OCI-M1 (cell line): ENCODE measurements around the gene PLA2G4B.

ENCODE experiments used
- DNase-seq: peaks from one replicate; lab custom pipeline; 2025; lab: John Stamatoyannopoulos, UW

The PLA2G4B gene

GRCh38 chr15:41806291-41807181 lies 32.1 kb upstream of the PLA2G4B start:
- DNase-seq = peak; percentile 14

- no peak for DNase-seq
These were observed 29.5 kb upstream of the PLA2G4B start for GRCh38 chr15:41809121-41809520.

- DNase-seq = no peak
These were observed 29.0 kb upstream of the PLA2G4B start for GRCh38 chr15:41809526-41810220.

GRCh38 chr15:41810651-41811431 lies 27.8 kb upstream of the PLA2G4B start:
- no peak for DNase-seq

GRCh38 chr15:41811432-41812195 lies 27.0 kb upstream of the PLA2G4B start:
- DNase-seq = peak; percentile 89

- no peak for DNase-seq
These were observed 25.7 kb upstream of the PLA2G4B start for GRCh38 chr15:41812820-41813375.

GRCh38 chr15:41813426-41813825 lies 25.2 kb upstream of the PLA2G4B start:
- DNase-seq = no peak

- DNase-seq = no peak
These were observed 24.1 kb upstream of the PLA2G4B start for GRCh38 chr15:41814534-41814933.

GRCh38 chr15:41816788-41817187 lies 21.9 kb upstream of the PLA2G4B start:
- DNase-seq = no peak

- no peak for DNase-seq
These were observed 21.3 kb upstream of the PLA2G4B start for GRCh38 chr15:41817327-41817726.

GRCh38 chr15:41817781-41818180 lies 20.9 kb upstream of the PLA2G4B start:
- no peak for DNase-seq

- DNase-seq = no peak
These were observed 19.1 kb upstream of the PLA2G4B start for GRCh38 chr15:41819455-41820050.

- no peak for DNase-seq
These were observed 17.7 kb upstream of the PLA2G4B start for GRCh38 chr15:41820791-41821423.

GRCh38 chr15:41821831-41822230 lies 16.8 kb upstream of the PLA2G4B start:
- DNase-seq = no peak

GRCh38 chr15:41822471-41822870 lies 16.2 kb upstream of the PLA2G4B start:
- no peak for DNase-seq

- no peak for DNase-seq
These were observed 15.7 kb upstream of the PLA2G4B start for GRCh38 chr15:41822957-41823356.

- no peak for DNase-seq
These were observed 15.1 kb upstream of the PLA2G4B start for GRCh38 chr15:41823502-41823901.

- DNase-seq = no peak
These were observed 14.4 kb upstream of the PLA2G4B start for GRCh38 chr15:41824062-41824745.

GRCh38 chr15:41825145-41825544 lies 13.5 kb upstream of the PLA2G4B start:
- no peak for DNase-seq
